A673 (cell line): ENCODE results near the gene SYN1. TPM values are rescaled to one million over a fixed set of nuclear protein-coding genes. Genes with fewer than 3 reads are reported as not detected.

ENCODE experiments used
- BruUV-seq: library from RNA; stranded (reverse); fragments of 400-500 nt; replicated peaks from 2 replicates; lab custom pipeline; 2021; lab: Mats Ljungman, UMichigan
- CTCF ChIA-PET: fragments of 300-600 bp; sonication (Branson Sonifier 250); formaldehyde crosslinking; loops from one replicate; lab custom pipeline; 2022; ENCODE audit warnings: antibody characterized with exemption; lab: Charles Lee
- POLR2A ChIA-PET: fragments of 300-600 bp; sonication (Branson Sonifier 250); formaldehyde crosslinking; loops from one replicate; lab custom pipeline; 2022; ENCODE audit warnings: antibody characterized with exemption; ENCODE audit not compliant: low non-redundant PET; lab: Charles Lee
- DNase-seq: peaks from one replicate; pipeline ENCODE4 v3.0.0-alpha.2; 2015; ENCODE audit warnings: low spot score
- H3K27ac ChIP-seq: fragments of 200-600 bp; sonication (generic); 2 replicates; pipeline ENCODE4 v1.5.1; 2016; ENCODE audit warnings: mixed run types, low read depth, mild to moderate bottlenecking, mixed read lengths, antibody characterized with exemption, low read length; ENCODE audit not compliant: poor library complexity, severe bottlenecking
- H3K27me3 ChIP-seq: fragments of 200-600 bp; sonication (generic); replicated peaks from 2 replicates; pipeline ENCODE4 v1.6.1; 2017; ENCODE audit warnings: mixed run types, low read depth, mild to moderate bottlenecking, mixed read lengths, antibody characterized with exemption, low read length; ENCODE audit not compliant: insufficient read depth, poor library complexity
- H3K36me3 ChIP-seq: fragments of 200-600 bp; sonication (generic); 2 replicates; pipeline ENCODE4 v1.6.1; 2016; ENCODE audit warnings: mixed run types, mild to moderate bottlenecking, mixed read lengths, antibody characterized with exemption, low read length; ENCODE audit not compliant: insufficient read depth, poor library complexity, severe bottlenecking
- H3K4me1 ChIP-seq: fragments of 200-600 bp; sonication (generic); 2 replicates; pipeline ENCODE4 v1.6.1; 2017; ENCODE audit warnings: mixed run types, mild to moderate bottlenecking, mixed read lengths, antibody characterized with exemption, low read length; ENCODE audit not compliant: insufficient read depth, poor library complexity, severe bottlenecking
- H3K4me3 ChIP-seq: fragments of 200-600 bp; sonication (generic); 2 replicates; pipeline ENCODE4 v1.5.1; 2016; ENCODE audit warnings: low read depth, mixed run types, mild to moderate bottlenecking, mixed read lengths, low read length; ENCODE audit not compliant: poor library complexity, severe bottlenecking
- H3K9me3 ChIP-seq: fragments of 200-600 bp; sonication (generic); 2 replicates; pipeline ENCODE4 v1.6.1; 2016; ENCODE audit warnings: mixed run types, low read depth, mild to moderate bottlenecking, mixed read lengths, antibody characterized with exemption, low read length; ENCODE audit not compliant: poor library complexity, severe bottlenecking
- CTCF ChIP-seq: fragments of 300-800, 200-600 bp; sonication (generic); conservative IDR thresholded peaks from 2 replicates; pipeline ENCODE4 v1.5.1; 2017; ENCODE audit warnings: low read depth, mild to moderate bottlenecking, antibody characterized with exemption, low read length, moderate library complexity, mixed read lengths
- EZH2 ChIP-seq: fragments of 200-600 bp; sonication (generic); IDR thresholded peaks from 2 replicates; pipeline ENCODE4 v1.6.1; 2017; ENCODE audit warnings: borderline replicate concordance, low read depth, mild to moderate bottlenecking, mixed read lengths, antibody characterized with exemption, low read length; ENCODE audit not compliant: poor library complexity, severe bottlenecking
- intact Hi-C: fragments of 100-400 bp; cut with micrococcal nuclease; formaldehyde crosslinking; loops from one replicate; pipeline ENCODE4 v1.10.0; 2022; ENCODE audit not compliant: unreplicated experiment
- total RNA-seq: library from RNA; stranded (reverse); gene quantifications from 2 replicates; pipeline ENCODE4 v1.2.3, GENCODE V29; 2021

Gene SYN1
- total RNA-seq, 1 experiment from 2014 or later, result 9.2 TPM

DNA sequence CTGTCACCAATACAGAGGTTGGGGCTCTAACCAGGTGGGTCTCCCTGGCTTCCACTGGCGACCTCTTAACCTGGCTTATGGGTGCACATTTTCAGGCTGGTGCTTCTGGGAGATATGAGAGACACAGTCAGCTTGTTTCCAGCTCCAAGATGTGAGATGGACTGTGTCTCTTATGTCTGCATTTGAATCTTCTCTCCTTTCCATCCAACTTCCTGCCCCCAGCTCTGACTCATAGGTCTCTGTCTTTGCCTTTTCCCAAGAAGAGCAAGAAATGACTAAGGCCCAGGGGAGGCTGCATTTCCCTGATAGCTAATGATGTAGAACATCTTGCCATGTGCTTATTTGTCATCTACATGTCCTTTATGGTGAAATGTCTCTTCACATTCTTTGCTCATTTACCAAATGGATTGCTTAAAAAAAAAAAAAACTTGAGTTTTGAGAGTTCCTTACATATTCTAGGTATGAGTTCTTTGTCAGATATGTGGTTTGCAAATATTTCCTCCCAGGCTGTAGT lies 42.5 kb upstream of the SYN1 start:
- H3K36me3 ChIP-seq, result peaks cover 3% of the 10 kb centered on the region
- H3K9me3 ChIP-seq, result no peaks in the 10 kb centered on the region
- POLR2A ChIA-PET, result no interaction called here
- TF ChIP-seq EZH2, result no peak
- TF ChIP-seq CTCF, result no peak
- intact Hi-C loops, result no loop called here
- no peak overlapping the region for H3K4me3 ChIP-seq
- H3K27ac ChIP-seq, result no peak overlapping the region
- H3K27me3 ChIP-seq, result no peaks in the 10 kb centered on the region
- BruUV-seq, result no TSS peak
- peaks cover 4% of the 10 kb centered on the region for H3K4me1 ChIP-seq
- DNase-seq, result peak; percentile 66
- CTCF ChIA-PET, result no interaction called here

DNA sequence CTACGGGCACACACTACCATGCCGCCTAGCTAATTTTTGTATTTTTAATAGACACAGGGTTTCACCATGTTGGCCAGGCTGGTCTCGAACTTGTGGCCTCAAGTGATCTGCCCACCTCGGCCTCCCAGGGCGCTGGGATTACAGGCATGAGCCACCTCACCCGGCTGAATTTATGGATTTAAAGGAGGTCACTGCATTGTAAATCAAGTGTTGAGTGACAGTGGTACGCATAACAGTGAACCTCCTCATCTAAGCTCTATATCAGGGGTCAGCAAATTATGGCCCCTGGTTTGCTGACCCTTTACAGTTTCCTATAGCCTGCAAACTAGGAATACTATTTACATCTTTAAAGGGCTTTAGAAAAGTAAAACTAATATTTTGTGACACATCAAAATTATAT lies 41.9 kb upstream of the SYN1 start:
- CTCF ChIA-PET, result no interaction called here
- POLR2A ChIA-PET, result no interaction called here
- Histone ChIP-seq H3K27me3 (no peaks in the 10 kb centered on the region), H3K4me3 (no peak overlapping the region), H3K27ac (no peak overlapping the region), H3K4me1 (peaks cover 4% of the 10 kb centered on the region), H3K36me3 (peaks cover 8% of the 10 kb centered on the region), H3K9me3 (no peaks in the 10 kb centered on the region)
- TF ChIP-seq CTCF (no peak), EZH2 (no peak)
- DNase-seq, result no peak
- intact Hi-C loops, result no loop called here
- no TSS peak for BruUV-seq

GRCh38 chrX:47659421-47659726 lies 39.7 kb upstream of the SYN1 start:
- Histone ChIP-seq H3K27ac (peak overlapping the region; percentile 97), H3K36me3 (peaks cover 16% of the 10 kb centered on the region), H3K4me1 (peaks cover 4% of the 10 kb centered on the region), H3K9me3 (no peaks in the 10 kb centered on the region), H3K27me3 (no peaks in the 10 kb centered on the region), H3K4me3 (peak overlapping the region; percentile 62)
- DNase-seq, result no peak
- TSS peak; percentile 94 for BruUV-seq
- POLR2A ChIA-PET, result no interaction called here
- CTCF ChIA-PET, result no interaction called here
- intact Hi-C loops, result loop anchor here (10.0 kb wide), 1 partner anchor 175 kb away; the partner anchor contains the start of gene ZNF81
- TF ChIP-seq CTCF (no peak), EZH2 (no peak)
